Measurements from ENCODE around the gene VWA8.
"Not testable (repeated sequence)": the region's sequence is repeated elsewhere in the genome, so short reads cannot be mapped to it uniquely, and the experiment has no call there.

Gene VWA8

GRCh38 chr13:41680900-41681299, 280.0 kb downstream of the VWA8 start:
- no peak for DNase-seq

GRCh38 chr13:41678848-41679247, 282.1 kb downstream of the VWA8 start:
- DNase-seq, result no peak

- no peak for DNase-seq
Observed at GRCh38 chr13:41678249-41678648, 282.7 kb downstream of the VWA8 start.

GRCh38 chr13:41675306-41675705, 285.6 kb downstream of the VWA8 start:
- no peak for DNase-seq

GRCh38 chr13:41674246-41674645, 286.7 kb downstream of the VWA8 start:
- DNase-seq, result no peak

GRCh38 chr13:41673640-41674039, 287.3 kb downstream of the VWA8 start:
- DNase-seq, result no peak

GRCh38 chr13:41670873-41671443, 290.0 kb downstream of the VWA8 start:
- DNase-seq, result no peak

- DNase-seq, result peak in 1 of 2 experiments; percentile 9
Observed at GRCh38 chr13:41668130-41668757, 292.7 kb downstream of the VWA8 start.

- DNase-seq, result no peak
Observed at GRCh38 chr13:41666644-41667043, 294.3 kb downstream of the VWA8 start.

GRCh38 chr13:41660411-41660810, 300.5 kb downstream of the VWA8 start:
- DNase-seq, result no peak

GRCh38 chr13:41658057-41658661, 302.8 kb downstream of the VWA8 start:
- no peak for DNase-seq

- DNase-seq, result no peak
Observed at GRCh38 chr13:41655997-41656396, 304.9 kb downstream of the VWA8 start.

- no peak for DNase-seq
Observed at GRCh38 chr13:41654796-41655195, 306.1 kb downstream of the VWA8 start.

- no peak for DNase-seq
Observed at GRCh38 chr13:41652735-41653361, 308.1 kb downstream of the VWA8 start.

GRCh38 chr13:41651413-41652058, 309.4 kb downstream of the VWA8 start:
- DNase-seq, result no peak

- no peak for DNase-seq
Observed at GRCh38 chr13:41650706-41651105, 310.2 kb downstream of the VWA8 start.

- DNase-seq, result no peak
Observed at GRCh38 chr13:41649659-41650058, 311.2 kb downstream of the VWA8 start.

GRCh38 chr13:41648314-41648935, 312.5 kb downstream of the VWA8 start:
- no peak for DNase-seq

- not testable (repeated sequence) for DNase-seq
Observed at GRCh38 chr13:41647699-41648313, 313.1 kb downstream of the VWA8 start.

- no peak for DNase-seq
Observed at GRCh38 chr13:41645331-41645730, 315.6 kb downstream of the VWA8 start.

- DNase-seq, result no peak
Observed at GRCh38 chr13:41644742-41645141, 316.2 kb downstream of the VWA8 start.

GRCh38 chr13:41643507-41643906, 317.4 kb downstream of the VWA8 start:
- DNase-seq, result no peak

GRCh38 chr13:41641961-41642360, 318.9 kb downstream of the VWA8 start:
- DNase-seq, result no peak
